MG63 (cell line): ENCODE measurements around the gene NOTO. TPM values are rescaled to one million over a fixed set of nuclear protein-coding genes. Genes with fewer than 3 reads are reported as not detected.
"Not testable (repeated sequence)": the region's sequence is repeated elsewhere in the genome, so short reads cannot be mapped to it uniquely, and the experiment has no call there.

Source experiments
- DNase-seq: peaks from one replicate; pipeline ENCODE4 v3.0.0-alpha.2; 2020
- H3K27me3 ChIP-seq: fragments of 250-450 bp; sonication (Bioruptor Pico); 2 replicates; pipeline ENCODE4 v1.5.1; 2020; ENCODE audit warnings: mild to moderate bottlenecking, moderate library complexity
- H3K36me3 ChIP-seq: fragments of 250-450 bp; sonication (Bioruptor Pico); 2 replicates; pipeline ENCODE4 v1.5.1; 2020; ENCODE audit warnings: mild to moderate bottlenecking, moderate library complexity
- H3K4me3 ChIP-seq: fragments of 250-450 bp; sonication (Bioruptor Pico); 2 replicates; pipeline ENCODE4 v1.5.1; 2020; ENCODE audit warnings: mild to moderate bottlenecking, moderate library complexity
- H3K9me3 ChIP-seq: fragments of 250-450 bp; sonication (Bioruptor Pico); 2 replicates; pipeline ENCODE4 v1.5.1; 2020; ENCODE audit warnings: mild to moderate bottlenecking, moderate library complexity
- total RNA-seq: library from RNA; depleted of rRNA; stranded (reverse); fragments of >200 nt; shearing (Covaris generic); gene quantifications from 2 replicates; pipeline ENCODE4 v1.2.3, GENCODE V29; 2014; ENCODE audit warnings: low replicate concordance

Gene NOTO
- total RNA-seq, 1 experiment from 2014 or later, result 0.16 TPM

DNA sequence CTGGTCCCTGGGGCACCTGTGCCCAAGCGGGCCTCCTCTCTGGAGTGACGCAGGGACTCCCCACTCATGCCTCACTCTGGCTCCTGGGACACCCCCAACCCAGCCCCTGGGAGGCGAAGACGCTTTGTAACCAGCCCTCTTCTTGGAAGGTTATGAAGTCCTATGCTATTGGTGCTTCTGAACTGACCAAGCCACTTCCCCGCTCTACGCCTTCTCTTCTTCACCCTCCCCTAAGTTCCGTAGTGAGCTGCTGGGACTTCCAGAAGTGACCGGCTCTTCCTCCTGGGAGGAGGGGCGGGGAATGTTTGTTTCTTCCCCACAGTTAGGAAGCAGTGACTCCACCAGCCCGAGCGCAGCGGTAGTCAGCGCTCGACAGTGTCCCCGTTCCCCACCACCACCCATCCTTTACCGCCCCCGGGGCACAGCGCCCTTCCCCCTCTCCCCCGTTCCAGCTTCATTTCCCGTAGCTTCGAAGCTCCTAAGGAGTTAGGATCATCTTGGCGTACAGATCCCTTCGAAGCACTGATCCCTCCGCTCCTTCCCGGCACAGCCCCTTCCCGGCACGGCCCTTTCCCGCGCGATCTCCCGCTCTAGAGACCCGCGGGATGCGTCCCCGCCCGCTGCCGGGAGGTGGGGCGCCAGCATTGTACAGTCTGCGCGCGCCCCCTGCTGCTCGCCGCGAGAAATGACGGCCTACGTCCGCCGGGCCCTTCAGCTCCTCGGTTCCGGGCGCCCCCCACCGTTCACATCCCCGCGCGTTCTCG, 25.3 kb upstream of the NOTO start:
- no peaks in the 10 kb centered on the region for H3K9me3 ChIP-seq
- peak; percentile 84 for DNase-seq
- peaks cover 29% of the 10 kb centered on the region for H3K27me3 ChIP-seq
- H3K36me3 ChIP-seq, result no peaks in the 10 kb centered on the region
- peak overlapping the region; percentile 49 for H3K4me3 ChIP-seq

DNA sequence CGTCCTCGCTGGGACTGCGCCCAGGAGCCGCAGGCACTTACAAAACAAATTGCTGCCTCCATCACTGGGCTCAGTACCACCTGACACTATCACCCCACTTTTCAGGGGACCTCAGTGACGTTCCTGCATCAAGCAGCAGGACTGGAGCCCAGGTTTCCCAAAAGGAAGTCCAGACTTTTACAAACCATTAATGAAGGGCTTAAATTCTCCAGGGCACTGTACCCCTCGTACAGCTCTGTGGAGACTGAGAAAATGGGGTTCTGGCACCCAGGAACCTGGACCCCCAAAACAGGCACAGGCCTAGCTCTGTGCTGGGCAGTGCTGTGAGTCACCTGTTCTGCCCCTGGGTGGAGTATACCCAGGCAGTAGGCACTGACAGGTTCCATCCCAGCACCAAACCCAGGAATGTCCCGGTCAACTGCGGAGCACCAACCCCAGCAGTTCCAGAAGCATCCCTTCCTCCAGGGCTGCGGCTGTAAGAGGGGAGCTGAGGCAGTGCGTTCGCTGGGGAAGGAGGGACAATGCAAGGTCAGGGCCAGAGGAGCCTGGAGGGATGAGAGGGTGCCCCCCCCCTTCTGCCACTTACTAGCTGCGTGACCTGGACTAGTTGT, 24.6 kb upstream of the NOTO start:
- no peaks in the 10 kb centered on the region for H3K36me3 ChIP-seq
- H3K9me3 ChIP-seq, result no peaks in the 10 kb centered on the region
- DNase-seq, result no peak
- peaks cover 29% of the 10 kb centered on the region for H3K27me3 ChIP-seq
- H3K4me3 ChIP-seq, result peak overlapping the region; percentile 49

- H3K27me3 ChIP-seq, result peaks cover 9% of the 10 kb centered on the region
Observed at GRCh38 chr2:73185965-73186364, 16.4 kb upstream of the NOTO start.

GRCh38 chr2:73187549-73187948, 14.8 kb upstream of the NOTO start:
- H3K9me3 ChIP-seq, result no peaks in the 10 kb centered on the region
- no peak for DNase-seq
- no peak overlapping the region for H3K4me3 ChIP-seq
- 0 out of 2 replicates have a peak, but pooled peaks cover 5% of the 10 kb centered on the region for H3K27me3 ChIP-seq
- H3K36me3 ChIP-seq, result no peaks in the 10 kb centered on the region

More at GRCh38 chr2:73185965-73186364, 16.4 kb upstream of the NOTO start:
- Histone ChIP-seq H3K9me3 (no peaks in the 10 kb centered on the region), H3K4me3 (no peak overlapping the region), H3K36me3 (no peaks in the 10 kb centered on the region)
- no peak for DNase-seq

GRCh38 chr2:73197579-73197978, 4.8 kb upstream of the NOTO start:
- Histone ChIP-seq H3K4me3 (no peak overlapping the region), H3K36me3 (no peaks in the 10 kb centered on the region), H3K9me3 (no peaks in the 10 kb centered on the region), H3K27me3 (peaks cover 2% of the 10 kb centered on the region; the same call in 1 of the 2 replicates)
- DNase-seq, result no peak

DNA sequence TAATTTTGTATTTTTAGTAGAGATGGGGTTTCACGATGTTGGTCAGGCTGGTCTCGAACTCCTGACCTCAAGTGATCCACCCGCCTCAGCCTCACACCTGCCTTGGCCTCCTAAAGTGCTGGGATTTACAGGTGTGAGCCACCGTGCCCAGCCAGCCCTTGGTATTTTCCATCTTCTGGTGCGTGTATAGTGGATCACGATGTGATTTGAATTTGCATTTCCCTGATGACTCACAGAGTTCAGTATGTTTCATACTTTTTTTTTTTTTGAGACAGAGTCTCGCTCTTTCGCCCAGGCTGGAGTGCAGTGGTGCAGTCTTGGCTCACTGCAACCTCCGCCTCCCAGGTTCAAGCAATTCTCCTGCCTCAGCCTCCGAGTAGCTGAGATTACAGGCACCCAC, 2.1 kb upstream of the NOTO start:
- H3K36me3 ChIP-seq, H3K27me3 ChIP-seq, H3K9me3 ChIP-seq, H3K4me3 ChIP-seq, DNase-seq: not testable (repeated sequence)

GRCh38 chr2:73203055-73203681, 794 bp downstream of the NOTO start:
- Histone ChIP-seq H3K36me3 (no peaks in the 10 kb centered on the region), H3K4me3 (no peak overlapping the region), H3K9me3 (no peaks in the 10 kb centered on the region), H3K27me3 (peaks cover 4% of the 10 kb centered on the region; the same call in 1 of the 2 replicates)
- DNase-seq, result no peak

DNA sequence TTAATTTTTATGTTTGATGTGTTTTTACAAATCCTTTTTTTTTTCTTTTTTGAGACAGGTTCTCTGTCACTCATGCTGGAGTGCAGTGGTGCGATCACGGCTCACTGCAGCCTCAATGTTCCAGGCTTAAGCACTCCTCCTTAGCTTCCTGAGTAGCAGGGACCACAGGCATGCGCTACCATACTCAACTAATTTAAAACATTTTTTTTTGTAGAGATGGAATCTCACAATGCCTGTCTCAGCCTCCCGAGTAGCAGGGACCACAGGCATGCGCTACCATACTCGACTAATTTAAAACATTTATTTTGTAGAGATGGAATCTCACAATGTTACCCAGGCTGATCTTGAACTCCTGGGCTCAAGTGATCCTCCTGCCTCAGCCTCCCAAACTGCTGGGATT, 3.2 kb downstream of the NOTO start:
- DNase-seq, result no peak
- H3K36me3 ChIP-seq, result no peaks in the 10 kb centered on the region
- H3K27me3 ChIP-seq, result peaks cover 4% of the 10 kb centered on the region; the same call in 1 of the 2 replicates
- no peak overlapping the region for H3K4me3 ChIP-seq
- no peaks in the 10 kb centered on the region for H3K9me3 ChIP-seq

DNA sequence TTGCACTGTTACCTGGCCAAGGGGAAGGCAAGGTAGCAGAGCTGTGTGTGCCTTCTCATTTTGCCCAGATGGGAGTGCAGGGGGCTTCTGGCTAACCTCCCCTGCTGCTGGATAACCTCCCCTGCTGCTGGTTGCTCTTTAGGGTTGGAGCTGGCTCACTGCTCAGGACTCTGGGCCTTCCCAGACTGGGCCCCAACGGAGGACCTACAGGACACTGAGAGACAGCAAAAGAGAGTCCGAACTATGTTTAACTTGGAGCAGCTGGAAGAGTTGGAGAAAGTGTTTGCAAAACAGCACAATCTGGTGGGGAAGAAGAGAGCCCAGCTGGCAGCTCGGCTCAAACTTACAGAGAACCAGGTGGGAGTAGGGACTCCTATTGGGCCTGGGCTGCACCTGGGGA, 5.9 kb downstream of the NOTO start:
- DNase-seq, result no peak
- H3K9me3 ChIP-seq, result no peaks in the 10 kb centered on the region
- no peaks in the 10 kb centered on the region for H3K36me3 ChIP-seq
- H3K27me3 ChIP-seq, result peaks cover 4% of the 10 kb centered on the region; the same call in 1 of the 2 replicates
- H3K4me3 ChIP-seq, result no peak overlapping the region

- peaks cover 2% of the 10 kb centered on the region; the same call in 1 of the 2 replicates for H3K36me3 ChIP-seq
- H3K9me3 ChIP-seq, result no peaks in the 10 kb centered on the region
- no peak overlapping the region for H3K4me3 ChIP-seq
- no peak for DNase-seq
- H3K27me3 ChIP-seq, result no peaks in the 10 kb centered on the region
Observed at GRCh38 chr2:73210019-73210418, 7.6 kb downstream of the NOTO start.

DNA sequence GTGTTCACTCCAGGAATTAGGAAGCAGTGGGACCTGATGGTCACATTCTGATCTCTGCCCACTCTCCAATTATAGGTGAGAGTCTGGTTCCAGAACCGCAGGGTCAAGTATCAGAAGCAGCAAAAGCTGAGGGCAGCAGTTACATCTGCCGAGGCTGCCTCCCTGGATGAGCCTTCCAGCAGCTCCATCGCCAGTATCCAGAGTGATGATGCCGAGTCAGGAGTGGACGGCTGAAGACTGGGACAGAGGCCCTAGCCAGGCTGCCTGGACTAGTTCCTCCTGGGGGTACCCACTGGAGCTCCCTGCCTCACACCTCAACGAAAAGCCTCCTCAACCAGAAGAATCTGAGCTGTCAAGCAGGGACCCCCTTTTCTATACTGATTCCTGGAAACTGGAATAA, 8.3 kb downstream of the NOTO start:
- DNase-seq, result no peak
- H3K36me3 ChIP-seq, result peaks cover 2% of the 10 kb centered on the region; the same call in 1 of the 2 replicates
- no peaks in the 10 kb centered on the region for H3K27me3 ChIP-seq
- no peaks in the 10 kb centered on the region for H3K9me3 ChIP-seq
- no peak overlapping the region for H3K4me3 ChIP-seq

DNA sequence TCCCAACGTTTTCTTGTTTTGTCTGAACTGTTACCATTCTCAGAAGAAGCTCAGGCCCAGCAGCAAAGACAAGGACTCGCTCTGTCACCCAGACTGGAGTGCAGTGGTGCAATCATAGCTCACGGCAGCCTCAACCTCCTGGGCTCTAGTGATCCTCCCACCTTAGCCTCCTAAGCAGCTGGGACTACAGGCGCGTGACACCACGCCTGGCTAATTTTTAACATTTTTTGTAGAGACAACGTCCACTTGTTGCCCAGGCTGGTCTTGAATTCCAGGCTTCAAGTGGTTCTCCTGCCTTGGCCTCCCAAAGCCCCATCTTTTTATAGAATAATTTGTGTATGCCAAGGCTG, 9.7 kb downstream of the NOTO start:
- DNase-seq, result no peak
- H3K27me3 ChIP-seq, result no peaks in the 10 kb centered on the region
- no peaks in the 10 kb centered on the region for H3K9me3 ChIP-seq
- peaks cover 2% of the 10 kb centered on the region; the same call in 1 of the 2 replicates for H3K36me3 ChIP-seq
- no peak overlapping the region for H3K4me3 ChIP-seq

DNA sequence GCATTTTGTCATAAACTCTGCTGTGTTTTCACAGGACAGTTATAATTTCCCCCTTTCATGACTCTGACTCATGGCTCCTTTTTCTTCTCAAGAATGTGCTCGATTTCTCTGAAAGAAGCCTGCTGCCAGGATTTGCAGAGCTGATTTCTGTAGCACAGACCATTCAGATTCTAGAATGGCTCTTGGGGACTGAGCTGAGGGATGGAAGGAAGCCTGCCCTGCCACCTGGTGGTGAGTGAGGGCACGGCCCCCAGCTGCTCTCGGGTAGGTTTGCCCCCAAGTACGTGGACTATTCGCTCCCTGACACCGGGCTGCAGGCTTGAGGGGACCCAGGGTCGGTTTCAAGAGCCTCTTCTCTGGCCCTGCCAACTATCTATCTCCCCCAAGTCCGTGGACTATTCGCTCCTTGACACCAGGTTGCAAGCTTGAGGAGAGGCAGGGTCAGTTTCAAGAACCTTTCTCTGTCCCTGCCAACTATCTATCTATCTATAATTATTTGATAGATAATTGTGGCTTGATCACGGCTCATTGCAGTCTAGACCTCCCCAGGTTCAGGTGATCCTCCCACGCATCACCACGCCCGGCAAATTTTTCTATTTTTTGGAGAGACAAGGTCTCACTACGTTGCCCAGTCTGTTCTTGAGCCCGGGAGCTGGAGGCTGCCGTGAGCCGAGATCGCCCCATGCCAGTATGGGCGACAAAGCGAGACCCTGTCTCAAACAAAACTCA, 10.2 kb downstream of the NOTO start:
- DNase-seq, result peak; percentile 76
- Histone ChIP-seq H3K9me3 (no peaks in the 10 kb centered on the region), H3K4me3 (no peak overlapping the region), H3K27me3 (no peaks in the 10 kb centered on the region), H3K36me3 (peaks cover 2% of the 10 kb centered on the region; the same call in 1 of the 2 replicates)

DNA sequence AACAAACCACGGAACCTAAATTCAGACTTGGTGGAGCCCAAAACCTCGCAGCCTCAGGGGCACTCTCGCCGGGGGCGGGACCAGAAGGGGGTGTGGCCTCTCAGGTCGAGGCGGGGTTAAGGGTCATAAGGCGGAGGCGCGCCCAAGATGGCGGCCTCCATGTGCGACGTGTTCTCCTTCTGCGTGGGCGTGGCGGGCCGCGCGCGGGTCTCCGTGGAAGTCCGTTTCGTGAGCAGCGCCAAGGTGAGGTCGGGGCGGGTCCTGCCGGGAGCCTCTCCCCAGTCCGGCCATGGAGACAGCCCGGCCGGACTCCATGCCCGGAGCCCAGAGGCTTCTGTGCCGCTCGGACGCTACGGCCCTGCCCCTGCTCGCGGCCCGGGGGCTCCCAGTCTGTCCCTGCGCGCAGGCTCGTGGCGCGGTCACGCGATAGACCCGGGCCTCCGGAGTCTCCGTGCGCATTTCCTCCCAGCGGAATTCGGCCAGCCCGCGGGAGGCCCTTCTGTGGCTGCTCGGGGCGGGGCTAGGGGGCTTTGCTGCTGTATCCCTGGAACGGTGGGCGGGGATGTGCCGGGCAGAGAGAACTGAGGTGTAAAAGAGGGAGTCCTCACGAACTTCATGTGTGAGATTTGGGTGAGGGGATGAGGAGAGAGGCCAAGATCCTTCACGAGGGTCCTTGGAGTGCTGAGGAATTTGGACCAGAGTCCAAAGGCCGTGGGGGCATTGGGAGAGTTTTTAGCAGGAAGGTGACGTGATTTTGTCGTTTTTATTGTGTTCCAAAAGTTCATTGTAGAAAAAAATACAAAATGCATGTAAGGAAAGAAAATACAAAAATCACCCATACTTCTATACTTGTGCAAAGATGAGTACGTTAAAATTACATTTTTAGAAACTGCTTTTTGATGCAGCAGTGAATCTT, 12.0 kb downstream of the NOTO start, which contains the start of gene SMYD5:
SMYD5 (plus strand) TSS at position 126 of the 916 bp plus-strand sequence; CDS start at position 148, 22 bp downstream.
- peak; percentile 87 for DNase-seq
- Histone ChIP-seq H3K27me3 (no peaks in the 10 kb centered on the region), H3K9me3 (no peaks in the 10 kb centered on the region), H3K36me3 (peaks cover 7% of the 10 kb centered on the region), H3K4me3 (peak within 1 kb of the TSS; percentile 92)

- H3K27me3 ChIP-seq, result no peaks in the 10 kb centered on the region
- H3K9me3 ChIP-seq, result no peaks in the 10 kb centered on the region
- DNase-seq, result no peak
- H3K36me3 ChIP-seq, result peaks cover 15% of the 10 kb centered on the region
- H3K4me3 ChIP-seq, result peak overlapping the region; percentile 92
Observed at GRCh38 chr2:73215254-73215653, 12.9 kb downstream of the NOTO start.

- Histone ChIP-seq H3K36me3 (peaks cover 28% of the 10 kb centered on the region), H3K9me3 (no peaks in the 10 kb centered on the region), H3K27me3 (no peaks in the 10 kb centered on the region), H3K4me3 (no peak overlapping the region)
- no peak for DNase-seq
Observed at GRCh38 chr2:73217160-73217559, 14.8 kb downstream of the NOTO start.
